Hepatocyte (in vitro differentiated cells): ENCODE data around the gene ALCAM.

Experiments used
- EZH2 ChIP-seq: fragments of 200-600 bp; sonication (generic); IDR thresholded peaks from 2 replicates; pipeline ENCODE4 v1.6.1; 2016; ENCODE audit warnings: antibody characterized with exemption, mild to moderate bottlenecking, borderline replicate concordance
- EZH2phosphoT487 ChIP-seq: fragments of 200-600 bp; sonication (generic); IDR thresholded peaks from one replicate; pipeline ENCODE4 v1.6.1; 2018; ENCODE audit warnings: antibody characterized with exemption, mild to moderate bottlenecking, low read depth, moderate library complexity; ENCODE audit not compliant: unreplicated experiment, severe bottlenecking
- TF ChIP-seq, protein P1 (sequence below): fragments of 200-600 bp; sonication (generic); IDR thresholded peaks from 2 replicates; pipeline ENCODE4 v1.5.1; 2016; ENCODE audit warnings: antibody characterized with exemption, mild to moderate bottlenecking; ENCODE audit not compliant: poor library complexity

DNA sequence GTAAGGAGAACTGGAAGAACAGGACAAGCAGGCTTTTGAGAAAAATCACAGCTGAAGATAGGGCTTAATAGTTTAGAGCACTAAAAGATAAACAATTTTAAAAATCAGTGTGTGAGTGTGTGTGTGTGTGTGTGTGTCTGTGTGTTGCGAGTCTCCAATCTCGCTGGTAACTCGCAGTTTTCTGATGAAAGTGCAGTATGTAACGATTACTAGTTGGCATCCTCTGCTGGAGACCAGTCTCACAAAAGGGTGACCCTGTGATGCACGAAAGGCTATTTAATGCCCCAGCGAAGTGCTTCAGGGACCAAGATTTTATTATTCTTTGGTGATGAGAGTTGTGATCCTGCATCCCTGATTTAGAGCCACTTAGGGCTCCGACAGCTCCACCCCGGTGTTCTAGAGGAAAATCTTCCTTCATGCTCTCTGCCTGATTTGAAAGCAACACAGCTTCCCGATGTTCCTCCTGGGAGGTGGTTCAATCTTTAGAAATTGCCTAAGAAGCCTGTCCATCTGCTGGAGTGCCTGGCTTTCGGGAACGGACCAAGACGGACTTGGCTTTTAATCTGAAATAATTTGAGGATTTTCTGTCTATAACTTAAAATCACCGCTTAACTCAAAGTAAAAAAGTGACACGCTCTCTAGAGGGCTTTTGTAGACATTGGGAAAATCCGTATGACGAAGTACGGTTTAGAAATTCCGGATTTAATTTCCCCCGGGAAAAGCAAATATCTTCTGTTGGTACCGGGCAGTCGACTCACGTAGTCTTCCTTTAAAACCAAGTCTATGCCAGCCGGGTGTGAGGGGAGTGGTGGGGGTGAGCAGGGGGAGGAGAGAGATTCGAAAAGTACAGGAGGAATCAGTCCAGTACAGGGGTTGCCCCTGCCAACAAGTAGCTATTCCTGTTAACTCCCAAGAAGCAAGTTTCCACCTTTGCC is 1.1 kb upstream of the ALCAM start:
- TF ChIP-seq, protein P1, sequence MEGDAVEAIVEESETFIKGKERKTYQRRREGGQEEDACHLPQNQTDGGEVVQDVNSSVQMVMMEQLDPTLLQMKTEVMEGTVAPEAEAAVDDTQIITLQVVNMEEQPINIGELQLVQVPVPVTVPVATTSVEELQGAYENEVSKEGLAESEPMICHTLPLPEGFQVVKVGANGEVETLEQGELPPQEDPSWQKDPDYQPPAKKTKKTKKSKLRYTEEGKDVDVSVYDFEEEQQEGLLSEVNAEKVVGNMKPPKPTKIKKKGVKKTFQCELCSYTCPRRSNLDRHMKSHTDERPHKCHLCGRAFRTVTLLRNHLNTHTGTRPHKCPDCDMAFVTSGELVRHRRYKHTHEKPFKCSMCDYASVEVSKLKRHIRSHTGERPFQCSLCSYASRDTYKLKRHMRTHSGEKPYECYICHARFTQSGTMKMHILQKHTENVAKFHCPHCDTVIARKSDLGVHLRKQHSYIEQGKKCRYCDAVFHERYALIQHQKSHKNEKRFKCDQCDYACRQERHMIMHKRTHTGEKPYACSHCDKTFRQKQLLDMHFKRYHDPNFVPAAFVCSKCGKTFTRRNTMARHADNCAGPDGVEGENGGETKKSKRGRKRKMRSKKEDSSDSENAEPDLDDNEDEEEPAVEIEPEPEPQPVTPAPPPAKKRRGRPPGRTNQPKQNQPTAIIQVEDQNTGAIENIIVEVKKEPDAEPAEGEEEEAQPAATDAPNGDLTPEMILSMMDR, result peak; percentile 8
- no peak for TF ChIP-seq EZH2
- TF ChIP-seq EZH2phosphoT487, result no peak
